Measurements from ENCODE around the gene NEGR1.

DNA sequence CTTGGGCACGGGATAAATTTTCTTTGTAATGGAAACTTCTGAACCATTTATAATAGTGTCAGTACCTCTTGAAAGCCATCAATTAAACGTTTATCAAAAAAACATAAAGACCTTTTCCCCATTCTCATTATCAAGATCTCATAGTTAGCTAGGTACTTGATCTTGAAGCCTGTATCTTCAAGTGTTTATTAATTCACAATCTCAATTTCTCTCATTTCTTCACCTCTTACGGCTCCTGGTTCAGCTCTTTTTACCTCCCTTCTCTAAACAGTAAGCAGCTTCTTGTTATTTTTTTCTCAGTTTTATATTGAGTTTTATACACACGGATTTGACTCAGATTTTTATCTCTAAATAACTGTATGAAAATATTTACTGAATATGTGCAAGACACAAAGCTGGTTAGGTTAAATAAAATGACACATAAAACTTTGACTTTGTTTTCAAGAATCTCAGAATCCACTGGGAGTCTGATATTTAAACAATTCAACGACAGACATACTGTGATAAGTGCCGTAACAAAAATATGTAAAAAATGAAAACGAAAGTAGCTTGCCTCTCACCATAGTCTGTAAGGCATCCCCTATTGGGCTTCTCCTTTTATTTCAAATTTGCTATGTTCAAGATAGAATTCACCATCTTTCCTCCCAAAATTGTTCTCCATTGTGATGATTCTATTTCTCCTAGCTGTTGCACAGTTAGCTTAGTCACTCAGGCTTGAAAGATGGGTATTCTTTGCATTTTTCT, 789.9 kb downstream of the NEGR1 start:
- no peak for TF ChIP-seq POLR2AphosphoS5 (IDR thresholded peaks at IDR 0.05)
- no peak for TF ChIP-seq CTCF (IDR thresholded peaks at IDR 0.05)
- no peak for TF ChIP-seq EP300 (IDR thresholded peaks at IDR 0.05)

Data from upper lobe of left lung (tissue), 4 donors.